Eye (tissue), 1 donor: ENCODE results near the gene MIDN.

ENCODE experiments used
- DNase-seq: peaks from one replicate; pipeline ENCODE4 v3.0.0-alpha.2; 2015

MIDN gene

DNA sequence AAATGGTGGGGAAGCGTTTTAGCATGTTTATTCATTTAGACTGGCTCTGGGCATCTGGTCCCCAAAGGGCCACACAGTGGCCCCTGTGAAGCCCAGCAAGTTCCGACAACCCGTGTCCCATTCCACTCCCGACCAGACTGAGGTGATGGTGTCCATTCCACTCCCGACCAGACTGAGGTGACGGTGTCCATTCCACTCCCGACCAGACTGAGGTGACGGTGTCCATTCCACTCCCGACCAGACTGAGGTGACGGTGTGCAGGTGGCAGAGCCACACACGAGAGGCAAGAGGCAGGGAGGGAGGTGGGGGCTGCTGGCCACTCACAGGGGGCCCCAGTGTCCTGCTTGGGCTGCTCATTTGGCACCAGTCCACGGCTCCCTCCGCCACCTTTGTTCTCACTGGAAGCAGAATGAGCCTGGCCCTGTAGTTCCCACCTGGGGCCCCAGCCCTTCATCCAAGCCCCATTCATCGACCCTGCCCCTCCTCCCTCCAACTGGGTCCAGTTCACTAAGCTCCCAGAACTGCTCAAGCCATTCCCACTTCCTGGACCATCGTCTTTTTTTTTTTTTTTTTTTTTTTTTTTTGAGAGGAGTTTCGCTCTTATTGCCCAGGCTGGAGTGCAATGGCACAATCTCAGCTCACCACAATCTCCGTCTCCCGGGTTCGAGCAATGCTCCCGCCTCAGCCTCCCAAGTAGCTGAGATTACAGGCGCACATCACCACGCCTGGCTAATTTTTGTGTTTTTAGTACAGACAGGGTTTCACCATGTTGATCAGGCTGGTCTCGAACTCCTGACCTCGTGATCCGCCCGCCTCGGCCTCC lies 1.9 kb upstream of the MIDN start:
- peak; percentile 53 for DNase-seq

DNA sequence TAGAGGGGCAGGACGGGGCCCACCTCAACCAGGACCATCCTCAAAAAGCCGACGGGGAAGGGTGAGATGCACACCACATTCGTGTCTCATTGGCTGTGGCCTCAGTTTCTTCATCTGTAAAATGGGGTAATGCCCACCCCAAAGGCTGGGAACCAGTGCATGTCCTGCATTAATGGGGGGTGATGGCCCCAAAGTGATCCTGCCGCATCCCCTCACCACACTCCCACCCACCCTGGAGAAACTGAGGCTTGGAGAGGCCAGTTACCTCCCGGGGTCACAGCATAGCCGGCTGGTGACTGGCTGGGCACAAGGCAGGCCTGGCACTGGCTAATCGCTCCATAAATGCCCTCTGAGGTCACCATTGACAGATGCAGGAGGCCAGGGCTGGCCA lies 640 bp upstream of the MIDN start:
- no peak for DNase-seq

DNA sequence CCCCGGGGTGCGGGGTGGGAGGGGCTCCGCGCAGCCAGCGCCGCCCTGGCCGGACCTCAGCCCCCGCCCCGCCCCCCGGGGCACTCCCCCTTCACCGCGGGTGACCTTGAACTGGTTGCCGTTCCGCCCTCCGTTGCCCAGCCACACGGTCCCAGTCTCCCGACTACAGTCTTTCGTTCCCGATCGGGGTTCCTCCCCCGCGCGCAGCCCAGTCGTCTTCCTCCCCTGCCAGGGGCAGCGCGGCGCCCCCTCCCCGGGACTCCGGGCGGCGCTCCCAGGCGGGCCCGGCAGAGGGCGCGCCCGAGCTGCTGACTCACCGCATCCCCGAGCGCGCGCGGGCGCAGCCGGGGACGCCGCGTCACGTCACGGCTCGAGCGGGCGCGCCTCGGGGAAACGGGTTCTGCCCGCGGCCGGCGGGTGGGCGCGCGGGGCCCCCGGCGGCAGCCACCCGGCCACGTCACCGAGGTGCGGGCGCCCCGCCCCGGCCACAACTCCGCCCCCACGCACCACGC lies 459 bp downstream of the MIDN start:
- peak; percentile 95 for DNase-seq

DNA sequence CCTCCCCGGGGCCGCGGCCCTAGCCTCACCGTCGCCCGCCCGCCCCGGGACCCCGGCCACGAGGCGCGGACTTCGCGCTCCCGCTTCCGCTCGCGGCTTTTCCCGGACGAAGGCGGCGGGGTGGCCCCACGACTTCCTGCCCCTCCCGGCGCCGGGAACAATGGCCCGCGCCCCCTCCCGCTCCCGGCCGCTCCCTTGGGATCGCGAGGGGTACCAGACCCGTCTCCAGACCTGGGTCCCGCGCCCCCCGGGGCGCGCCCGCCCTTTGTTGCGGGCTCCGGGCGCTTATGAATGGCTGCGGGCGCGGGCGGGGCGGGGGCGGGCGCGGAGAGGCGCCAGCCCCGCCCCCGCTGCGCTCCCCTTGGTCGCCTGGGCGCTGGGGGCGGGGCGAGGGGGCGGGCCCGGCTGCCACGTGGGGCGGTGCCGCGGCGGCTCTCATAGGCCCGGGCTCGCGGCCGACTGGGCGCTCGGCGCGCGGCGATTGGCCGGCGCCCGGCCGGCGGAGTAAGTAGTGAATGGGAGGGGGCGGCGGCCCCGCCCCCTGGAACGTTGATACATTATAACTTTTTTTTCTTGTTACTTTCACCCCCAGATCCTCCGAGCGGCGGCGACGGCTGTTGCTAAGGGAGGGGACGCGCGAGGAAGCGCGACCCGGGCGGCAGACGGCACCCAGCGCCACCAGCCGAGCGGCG lies 1.1 kb downstream of the MIDN start:
- DNase-seq: peak; percentile 98

DNA sequence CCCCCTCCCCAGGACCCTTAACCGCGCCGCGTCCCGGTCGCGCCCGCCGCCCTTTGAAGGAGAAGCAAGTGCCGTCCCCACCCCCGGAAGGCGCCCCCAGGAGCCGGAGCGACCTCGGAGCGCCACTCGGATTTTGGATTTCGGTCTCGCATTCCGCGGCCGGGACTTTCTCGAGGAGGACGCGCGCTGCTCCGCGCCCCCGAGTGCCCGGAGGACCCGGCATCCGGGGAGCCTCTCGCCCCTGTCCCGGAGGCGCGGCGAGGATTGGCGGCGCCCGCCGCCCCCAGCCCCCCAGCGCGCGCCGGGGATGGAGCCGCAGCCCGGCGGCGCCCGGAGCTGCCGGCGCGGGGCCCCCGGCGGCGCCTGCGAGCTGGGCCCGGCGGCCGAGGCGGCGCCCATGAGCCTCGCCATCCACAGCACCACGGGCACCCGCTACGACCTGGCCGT lies 1.6 kb downstream of the MIDN start:
- no peak for DNase-seq

DNA sequence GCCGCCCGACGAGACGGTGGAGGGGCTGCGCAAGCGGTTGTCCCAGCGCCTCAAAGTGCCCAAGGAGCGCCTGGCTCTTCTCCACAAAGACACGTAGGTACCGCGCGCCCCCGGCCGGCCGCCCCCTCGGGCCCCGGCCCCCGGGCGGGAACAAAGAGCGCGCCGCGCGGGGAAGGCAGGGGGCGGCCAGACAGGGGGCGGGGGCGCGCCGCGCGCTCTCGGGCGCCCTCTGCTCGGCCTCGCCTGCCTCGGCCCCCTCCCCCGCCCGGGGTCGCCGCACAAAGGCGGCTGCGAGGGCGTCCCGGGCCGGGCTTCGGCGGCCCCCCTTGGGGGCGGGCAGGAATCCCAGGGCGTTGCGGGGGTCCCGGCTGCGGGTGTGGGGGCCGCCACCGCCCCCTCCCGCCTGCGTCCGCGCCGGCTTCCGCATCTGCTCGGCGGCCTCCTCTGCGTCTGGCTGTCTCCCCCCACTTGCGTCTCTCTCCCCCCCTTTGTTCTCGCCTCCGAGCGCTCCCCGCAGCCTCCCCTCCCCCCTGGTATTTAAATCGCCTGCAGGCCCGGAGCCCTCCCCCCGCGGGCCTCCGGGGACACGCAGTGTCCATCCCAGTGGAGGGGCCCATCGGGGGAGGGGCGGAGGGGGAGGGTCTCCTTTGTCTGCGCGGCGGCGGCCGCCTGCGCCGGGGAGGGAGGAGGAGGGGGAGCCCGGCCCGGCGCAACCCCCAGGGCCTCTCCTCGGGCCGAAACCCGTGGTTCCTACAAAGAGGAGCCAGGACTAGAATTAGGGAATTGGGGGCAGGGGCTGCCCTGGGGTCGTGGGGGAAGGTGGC lies 2.3 kb downstream of the MIDN start:
- DNase-seq: peak; percentile 95

DNA sequence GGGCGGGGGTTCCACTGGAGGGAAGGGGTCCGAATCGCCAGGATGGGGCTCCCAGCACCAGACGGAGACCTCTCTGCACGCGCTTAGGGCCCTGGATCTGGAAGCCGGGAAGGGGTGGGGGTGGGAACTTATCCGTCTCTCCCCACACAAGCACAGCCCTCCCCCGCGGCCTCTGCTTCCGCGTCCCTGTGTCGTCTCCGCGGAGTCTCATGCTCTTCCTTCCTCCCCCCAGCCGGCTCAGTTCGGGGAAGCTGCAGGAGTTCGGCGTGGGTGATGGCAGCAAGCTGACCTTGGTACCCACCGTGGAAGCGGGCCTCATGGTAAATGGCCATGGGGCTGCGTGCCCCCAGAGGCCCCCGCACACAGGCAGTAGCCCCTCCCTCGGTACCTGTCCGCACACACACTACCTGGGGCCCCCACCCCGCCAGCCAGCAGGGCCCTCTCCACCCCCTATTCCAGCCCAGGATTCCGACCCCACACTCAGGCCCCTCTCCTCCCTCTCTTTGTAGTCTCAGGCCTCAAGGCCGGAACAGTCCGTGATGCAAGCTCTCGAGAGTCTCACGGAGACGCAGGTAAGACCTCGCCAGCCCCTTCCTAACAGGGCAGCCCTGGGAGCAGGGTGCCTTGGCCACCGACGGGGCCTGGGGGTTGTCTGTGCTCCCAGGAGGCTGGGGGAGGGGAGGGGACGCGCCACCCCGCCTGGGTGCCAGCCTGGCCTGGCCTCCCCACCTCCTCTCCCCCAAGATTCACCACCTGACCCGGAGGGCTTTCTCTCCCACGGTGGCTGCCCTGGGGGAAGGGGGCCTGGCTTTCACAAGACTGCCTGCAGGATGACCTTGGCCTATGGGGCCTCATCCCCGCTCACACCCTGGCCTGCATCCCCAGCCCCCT lies 3.2 kb downstream of the MIDN start:
- DNase-seq: peak; percentile 79

DNA sequence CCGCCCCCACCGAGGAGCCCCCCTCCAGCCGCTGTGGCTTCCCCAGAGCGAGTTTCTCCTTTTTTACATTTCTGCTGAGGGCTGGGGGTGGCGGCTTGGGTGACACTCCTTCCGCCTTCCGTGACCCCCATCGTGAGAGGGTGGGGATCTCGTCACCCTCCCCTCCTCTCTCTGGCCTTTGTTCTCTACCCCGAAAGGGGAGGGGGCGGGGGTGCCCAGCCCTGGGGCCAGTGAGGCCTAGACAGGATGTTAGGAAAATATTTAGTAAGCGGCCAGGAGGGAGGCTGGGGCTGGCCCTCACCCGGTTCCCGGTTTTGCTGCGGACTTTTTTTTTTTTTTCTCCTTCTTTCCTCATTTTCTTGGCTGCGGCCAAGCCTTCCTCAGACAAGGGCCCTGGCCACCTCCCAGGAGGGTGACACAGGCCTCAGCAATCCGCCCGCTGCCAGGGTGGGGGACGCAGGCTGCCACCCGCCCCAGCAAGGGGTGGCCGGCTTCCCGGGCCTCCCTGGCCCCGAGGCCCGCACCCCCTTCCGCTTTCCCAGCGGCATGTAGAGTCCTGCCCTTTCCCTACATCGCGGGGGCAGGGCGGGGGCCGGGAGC lies 3.9 kb downstream of the MIDN start:
- peak; percentile 72 for DNase-seq

DNA sequence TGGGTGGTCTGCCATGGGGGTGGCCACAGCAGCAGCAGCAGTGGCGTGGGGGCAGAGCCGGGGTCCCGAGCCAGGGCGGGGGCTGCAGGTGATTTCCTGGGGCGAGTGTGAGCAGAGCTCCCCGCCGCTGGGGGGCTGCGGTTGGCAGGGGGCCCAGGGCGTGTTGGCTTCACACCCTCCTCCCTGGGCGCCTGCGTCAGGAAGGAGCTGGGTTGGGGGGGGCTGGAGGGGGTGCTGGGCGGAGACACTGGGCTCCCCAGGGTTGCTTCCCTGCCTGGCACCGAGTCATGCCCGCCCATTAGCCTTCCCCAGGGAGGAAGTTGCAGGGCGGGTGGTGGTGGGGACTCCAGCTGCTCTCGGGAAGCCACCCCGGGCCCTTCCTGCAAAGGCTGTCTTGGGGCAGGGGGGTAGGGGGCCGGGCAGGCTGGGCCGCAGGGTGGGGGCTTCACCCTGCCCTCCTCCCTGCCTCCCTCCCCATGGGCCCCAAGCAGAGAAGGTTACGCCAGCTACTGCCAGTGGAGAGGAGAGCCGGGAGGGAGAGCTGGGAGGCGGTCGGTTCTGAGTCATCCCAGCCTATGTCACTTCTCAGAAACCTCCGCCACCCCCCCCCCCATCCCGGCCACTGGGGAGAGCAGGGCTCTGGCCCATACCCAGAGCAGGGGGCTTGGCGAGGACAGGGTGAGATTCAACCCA lies 4.6 kb downstream of the MIDN start:
- peak; percentile 63 for DNase-seq

DNA sequence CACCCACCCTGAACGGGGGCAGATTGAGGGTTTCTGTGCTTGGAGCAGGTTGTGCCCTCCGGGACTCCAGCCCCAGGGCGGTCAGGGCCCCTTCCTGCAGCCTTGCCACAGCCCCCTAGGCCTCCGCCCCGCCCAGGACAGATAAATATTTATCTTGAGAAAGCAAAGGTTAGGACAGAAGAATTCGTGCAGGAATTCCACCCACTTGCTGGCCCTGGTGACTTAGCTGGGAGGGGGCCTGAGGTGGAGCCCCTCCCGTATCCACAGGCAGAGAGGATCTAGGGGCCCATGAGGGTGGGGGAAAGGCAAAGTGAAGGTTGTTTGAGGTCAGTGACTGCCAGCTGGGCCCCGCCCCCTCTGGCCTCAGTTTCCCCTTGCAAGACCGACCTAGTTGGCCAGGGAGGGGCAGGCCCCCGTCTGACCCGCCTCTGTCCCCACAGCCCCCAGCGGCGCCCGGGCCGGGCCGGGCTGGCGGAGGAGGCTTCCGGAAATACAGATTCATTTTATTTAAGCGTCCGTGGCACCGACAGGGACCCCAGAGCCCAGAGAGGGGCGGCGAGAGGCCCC lies 5.2 kb downstream of the MIDN start:
- no peak for DNase-seq

DNA sequence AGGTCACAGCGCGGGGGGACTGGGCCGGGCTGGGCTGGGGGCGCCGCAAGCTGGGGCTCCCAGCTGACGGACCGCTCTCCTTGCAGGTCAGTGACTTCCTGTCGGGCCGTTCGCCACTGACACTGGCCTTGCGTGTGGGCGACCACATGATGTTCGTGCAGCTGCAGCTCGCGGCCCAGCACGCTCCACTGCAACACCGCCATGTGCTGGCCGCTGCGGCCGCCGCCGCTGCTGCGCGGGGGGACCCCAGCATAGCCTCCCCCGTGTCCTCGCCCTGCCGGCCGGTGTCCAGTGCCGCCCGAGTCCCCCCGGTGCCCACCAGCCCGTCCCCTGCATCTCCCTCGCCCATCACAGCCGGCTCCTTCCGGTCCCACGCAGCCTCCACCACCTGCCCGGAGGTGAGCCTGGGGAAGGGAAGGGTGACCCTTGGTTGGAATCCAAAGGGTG lies 5.7 kb downstream of the MIDN start:
- no peak for DNase-seq

DNA sequence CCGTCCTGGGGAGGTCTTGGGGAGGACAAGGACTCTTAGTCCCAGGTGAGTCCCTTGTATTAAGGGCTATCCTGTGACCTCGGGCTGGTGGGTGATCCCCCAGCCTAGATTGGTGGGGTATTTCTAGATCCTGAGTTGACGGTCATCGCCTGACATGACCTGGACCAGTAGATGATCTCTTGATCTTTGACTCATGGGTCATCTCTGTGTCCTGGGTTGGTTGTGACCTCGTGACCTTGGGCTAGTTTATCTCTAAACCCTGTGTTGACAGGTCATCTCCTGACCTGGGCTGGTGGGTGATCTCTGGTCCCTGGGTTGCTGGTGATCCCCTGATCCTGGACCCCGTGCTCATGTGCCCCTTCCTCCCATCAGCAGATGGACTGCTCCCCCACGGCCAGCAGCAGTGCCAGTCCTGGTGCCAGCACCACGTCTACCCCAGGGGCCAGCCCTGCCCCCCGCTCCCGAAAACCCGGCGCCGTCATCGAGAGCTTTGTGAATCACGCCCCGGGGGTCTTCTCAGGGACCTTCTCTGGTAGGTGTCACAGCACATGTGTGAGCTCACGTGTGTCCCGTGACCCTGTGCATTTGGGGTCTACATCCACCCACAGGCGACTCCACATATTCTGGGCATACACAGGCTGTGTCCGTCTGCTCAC lies 6.3 kb downstream of the MIDN start:
- DNase-seq: no peak

DNA sequence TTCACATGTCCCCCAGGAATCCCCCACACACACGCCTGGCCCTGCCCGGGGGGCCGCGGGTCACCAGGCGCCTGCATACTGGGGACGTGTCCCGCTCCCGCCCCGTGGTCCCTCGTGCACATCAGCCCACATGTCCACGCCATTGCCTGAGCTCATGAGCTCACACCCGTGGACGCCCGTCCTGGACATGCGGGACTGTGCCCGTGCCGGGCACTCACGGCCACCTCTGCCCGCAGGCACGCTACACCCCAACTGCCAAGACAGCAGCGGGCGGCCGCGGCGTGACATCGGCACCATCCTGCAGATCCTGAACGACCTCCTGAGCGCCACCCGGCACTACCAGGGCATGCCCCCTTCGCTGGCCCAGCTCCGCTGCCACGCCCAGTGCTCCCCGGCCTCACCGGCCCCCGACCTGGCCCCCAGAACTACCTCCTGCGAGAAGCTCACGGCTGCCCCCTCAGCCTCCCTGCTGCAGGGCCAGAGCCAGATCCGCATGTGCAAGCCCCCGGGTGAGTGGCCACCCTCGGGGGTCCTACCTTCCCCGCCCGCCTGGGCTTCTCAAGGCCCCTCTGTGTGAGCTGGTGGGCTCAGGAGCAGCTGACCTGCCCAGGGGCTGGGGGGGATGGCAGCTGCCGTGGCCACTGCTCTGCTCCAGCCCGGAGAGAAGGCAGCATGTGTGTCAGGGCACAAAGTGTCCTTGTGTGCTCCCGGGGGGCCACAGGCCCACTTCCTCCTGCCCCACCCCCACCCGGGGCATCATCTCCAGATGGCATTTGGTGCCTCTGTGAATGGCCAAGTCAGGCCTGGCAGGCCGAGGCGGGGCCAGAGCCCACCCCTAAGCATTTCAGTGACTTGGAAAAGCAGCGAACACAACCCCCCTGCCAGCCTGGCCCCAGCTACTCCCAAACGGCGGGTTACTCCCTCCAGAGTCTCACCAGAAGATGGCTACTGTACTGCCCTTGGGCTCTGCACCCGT lies 7.1 kb downstream of the MIDN start:
- peak; percentile 8 for DNase-seq

DNA sequence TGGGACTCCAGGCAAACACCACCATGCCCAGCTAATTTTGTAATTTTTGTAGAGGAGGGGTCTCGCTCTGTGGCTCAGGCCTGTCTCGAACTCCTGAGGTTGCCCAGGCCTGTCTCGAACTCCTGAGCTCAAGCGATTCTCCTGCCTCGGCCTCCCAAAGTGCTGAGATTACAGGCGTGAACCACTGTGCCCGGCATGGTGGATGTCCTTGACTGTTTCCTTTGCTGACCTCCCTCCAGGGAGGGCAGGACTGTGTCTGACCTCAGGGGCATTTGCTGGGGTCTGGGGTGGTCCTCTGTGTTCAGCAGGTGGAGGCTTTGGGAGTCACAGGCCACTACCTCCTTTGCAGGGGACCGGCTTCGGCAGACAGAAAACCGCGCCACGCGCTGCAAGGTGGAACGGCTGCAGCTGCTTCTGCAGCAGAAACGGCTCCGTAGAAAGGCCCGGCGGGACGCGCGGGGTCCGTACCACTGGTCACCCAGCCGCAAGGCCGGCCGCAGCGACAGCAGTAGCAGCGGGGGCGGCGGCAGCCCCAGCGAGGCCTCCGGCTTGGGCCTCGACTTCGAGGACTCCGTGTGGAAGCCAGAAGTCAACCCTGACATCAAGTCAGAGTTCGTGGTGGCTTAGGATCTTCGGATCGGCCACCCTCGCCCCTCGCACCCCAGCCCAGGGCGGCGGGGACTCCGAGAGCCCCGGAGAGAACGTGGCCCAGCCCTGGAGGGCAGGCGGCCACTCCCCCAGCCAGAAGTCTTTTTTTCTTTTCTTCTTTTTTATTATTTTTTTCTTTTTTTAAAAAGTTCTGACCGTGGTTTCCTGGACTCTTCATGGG lies 8.5 kb downstream of the MIDN start:
- no peak for DNase-seq

DNA sequence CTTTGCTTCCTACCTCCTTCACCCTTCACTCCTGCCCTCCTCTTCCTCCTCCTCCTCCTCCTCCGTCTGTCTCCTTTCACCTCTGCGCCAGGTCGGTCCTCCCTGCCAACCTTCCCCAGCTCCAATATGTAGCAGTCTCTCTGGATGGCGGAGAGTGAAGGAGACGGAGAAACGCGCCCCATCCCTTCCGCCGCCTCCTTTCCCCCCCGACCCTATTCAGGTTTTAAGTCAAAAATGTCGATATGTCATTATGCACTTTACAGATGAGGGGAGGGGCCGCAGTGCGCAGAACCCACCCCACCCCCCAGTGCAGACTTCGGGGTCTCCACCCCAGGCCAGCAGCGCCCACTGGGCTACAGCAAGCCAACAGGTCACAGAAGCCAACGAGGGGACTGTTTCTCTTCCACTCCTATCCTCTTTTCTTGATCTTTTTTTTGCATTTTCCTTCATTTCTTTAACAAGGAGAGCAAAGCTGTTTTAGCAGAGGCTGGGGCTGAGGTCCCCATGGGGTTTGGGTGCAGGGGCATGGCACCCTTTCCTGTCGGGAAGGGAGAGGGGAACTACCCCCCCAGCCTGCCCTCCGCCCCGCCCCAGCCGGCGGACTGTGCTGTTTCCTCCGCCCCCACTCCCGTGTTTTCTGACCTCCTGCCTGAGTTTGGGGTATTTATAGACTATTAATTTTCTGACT lies 9.2 kb downstream of the MIDN start:
- peak; percentile 4 for DNase-seq

DNA sequence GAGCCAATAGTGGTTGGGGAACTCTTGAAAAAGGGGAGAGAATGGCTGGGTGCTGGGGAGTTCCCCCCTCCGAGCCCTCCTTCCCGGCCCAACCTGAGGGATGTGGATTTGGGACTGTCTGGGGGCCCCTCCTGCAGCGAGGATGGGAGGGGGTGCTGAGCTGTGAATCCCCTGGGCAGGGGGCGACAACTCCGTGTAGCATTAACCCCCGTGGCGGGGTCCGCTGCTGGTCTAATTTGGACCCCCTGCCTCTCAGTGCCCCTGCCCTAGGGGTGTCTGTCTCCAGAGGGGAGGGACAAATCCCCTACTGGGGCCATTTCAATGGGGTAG lies 9.7 kb downstream of the MIDN start:
- DNase-seq: no peak

DNA sequence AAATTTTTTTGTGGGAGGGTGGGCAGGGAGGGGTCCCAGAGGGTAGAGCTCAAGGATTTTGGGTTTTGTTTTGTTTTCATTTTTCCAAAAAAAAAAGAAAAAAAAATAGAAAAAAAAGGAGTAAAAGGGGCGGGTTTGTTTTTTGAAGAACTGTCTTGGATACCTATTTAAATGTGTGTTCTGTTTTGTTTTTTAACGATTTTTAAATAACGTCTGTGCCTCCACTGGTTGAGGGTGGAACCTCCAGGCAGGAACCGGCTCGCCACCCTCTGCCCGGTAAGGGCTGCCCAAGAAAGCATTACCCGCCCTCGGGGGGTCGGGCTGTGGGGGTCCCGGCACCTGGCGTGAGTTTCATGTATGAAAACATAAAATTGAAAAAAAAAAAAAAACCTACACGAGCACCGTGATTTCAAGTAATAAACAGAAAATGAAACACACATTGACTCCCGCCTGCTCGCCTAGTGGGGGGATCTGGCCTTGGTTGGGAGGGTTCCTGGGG lies 10.4 kb downstream of the MIDN start:
- DNase-seq: no peak
